Measurements from ENCODE around the gene GALNT16.

GALNT16 gene

DNA sequence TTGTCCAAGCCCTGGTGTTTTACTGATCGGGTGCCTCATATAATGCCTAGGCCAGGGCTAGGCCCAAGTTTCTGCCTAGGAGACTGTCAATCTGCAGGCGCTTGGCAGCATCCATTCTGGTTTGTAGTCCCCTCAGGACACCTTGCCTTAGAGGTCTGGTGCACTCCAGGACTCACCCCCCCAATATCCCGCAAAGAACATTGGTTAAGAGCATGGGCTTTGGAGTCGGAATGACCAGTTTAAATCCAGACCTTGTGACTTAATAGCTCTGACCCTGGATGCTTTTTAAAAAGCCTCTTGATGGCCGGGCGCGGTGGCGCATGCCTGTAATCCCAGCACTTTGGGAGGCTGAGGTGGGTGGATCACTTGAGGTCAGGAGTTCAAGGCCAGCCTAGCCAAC, 60.0 kb downstream of the GALNT16 start:
- FAIRE-seq = no peak

DNA sequence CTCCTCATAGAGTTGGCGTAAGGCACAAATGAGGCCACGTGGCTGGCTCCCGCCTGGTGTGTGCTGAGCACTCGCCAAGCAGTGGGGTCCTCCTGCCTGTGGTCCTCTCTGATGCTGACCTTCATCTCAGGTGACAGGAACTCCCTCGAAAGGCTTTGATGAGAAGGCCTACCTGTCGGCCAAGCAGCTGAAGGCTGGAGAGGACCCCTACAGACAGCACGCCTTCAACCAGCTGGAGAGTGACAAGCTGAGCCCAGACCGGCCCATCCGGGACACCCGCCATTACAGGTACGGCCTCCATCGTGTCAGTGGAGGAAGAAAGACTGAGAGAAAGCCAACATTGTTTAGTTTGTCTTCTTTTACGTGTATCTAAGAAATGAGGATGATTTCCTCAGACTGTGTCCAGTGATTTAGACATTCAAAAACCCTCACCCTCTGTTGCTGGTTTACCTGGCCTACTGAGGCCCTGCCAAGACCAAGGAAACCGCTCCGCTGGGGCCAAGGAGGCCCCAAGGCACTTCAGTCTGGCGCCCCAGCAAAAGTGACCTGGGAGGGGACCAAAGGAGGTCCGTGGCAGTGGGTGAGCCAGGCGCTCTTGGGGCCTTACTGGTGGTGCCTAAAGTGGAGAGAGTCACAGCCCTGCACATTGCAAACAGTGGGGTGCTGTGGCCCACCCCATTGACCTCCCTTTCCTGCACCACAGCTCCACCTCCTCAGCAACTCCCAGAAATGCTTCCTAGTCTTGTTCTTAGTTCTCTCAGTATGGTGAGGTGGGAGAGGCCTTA, 60.8 kb downstream of the GALNT16 start:
- no peak for FAIRE-seq

- FAIRE-seq = no peak
Observed at GRCh38 chr14:69321601-69322330, 61.8 kb downstream of the GALNT16 start.

GRCh38 chr14:69323266-69323998, 63.5 kb downstream of the GALNT16 start:
- no peak for FAIRE-seq

DNA sequence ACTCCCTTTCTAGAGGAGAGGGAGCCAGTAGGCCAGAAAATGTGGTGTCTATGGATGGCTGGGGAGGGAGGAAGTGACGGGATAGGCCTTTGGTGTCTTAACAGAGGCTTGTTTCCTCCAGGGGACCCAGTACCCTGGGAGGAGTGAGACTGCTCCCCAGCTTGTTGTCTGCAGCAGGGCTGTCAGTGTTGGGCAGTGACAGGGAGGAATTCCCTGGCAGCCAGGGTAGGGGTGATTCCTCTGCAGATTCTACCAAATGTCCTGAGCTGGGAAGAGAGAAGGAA, 64.0 kb downstream of the GALNT16 start:
- FAIRE-seq = no peak

DNA sequence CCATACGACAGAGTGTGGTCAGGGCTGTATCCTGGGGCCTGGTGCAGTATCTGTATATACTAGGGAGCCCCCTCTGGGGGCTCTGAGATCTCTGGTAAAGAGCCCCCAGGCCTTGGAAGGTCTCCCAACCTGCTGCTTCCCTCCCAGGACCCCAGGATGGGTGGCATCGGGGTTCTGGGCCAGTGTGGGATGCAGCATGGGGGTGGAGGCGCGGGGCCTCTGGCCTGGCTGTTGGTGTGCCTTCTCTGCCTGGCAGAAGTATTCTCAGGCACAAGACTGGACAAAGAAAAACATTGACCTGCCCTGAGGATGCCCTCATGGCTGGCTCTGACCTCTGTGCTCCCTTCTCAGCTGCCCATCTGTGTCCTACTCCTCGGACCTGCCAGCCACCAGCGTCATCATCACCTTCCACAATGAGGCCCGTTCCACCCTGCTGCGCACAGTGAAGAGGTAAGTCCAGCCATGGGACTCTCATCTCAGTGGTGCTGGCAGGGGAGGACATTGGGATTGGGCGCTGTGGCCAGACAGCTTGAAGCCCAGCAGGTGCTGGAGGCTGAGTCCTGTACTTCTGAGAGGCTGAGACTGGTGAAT, 64.5 kb downstream of the GALNT16 start:
- no peak for FAIRE-seq

DNA sequence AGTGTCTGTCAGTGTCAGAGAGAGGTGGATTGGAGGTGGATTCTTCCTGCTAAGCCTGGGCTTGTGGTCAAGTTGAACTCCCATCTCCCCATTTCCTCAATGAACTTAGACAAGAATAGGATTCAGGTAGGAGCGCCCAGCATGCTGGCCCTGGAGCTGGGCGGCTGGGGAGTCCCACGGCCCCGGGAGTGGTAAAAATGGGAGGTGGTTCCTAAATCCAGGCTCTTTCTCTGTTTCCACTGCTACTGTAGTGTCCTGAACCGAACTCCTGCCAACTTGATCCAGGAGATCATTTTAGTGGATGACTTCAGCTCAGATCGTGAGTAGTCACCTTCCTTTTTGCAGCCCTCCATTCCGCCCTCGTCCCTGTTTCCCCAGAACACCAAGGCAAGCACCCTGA, 65.1 kb downstream of the GALNT16 start:
- FAIRE-seq = no peak

GRCh38 chr14:69325646-69326265, 65.8 kb downstream of the GALNT16 start:
- FAIRE-seq = no peak

- no peak for FAIRE-seq
Observed at GRCh38 chr14:69326611-69327010, 66.7 kb downstream of the GALNT16 start.

- no peak for FAIRE-seq
Observed at GRCh38 chr14:69327507-69327906, 67.5 kb downstream of the GALNT16 start.

- no peak for FAIRE-seq
Observed at GRCh38 chr14:69328317-69328716, 68.4 kb downstream of the GALNT16 start.

DNA sequence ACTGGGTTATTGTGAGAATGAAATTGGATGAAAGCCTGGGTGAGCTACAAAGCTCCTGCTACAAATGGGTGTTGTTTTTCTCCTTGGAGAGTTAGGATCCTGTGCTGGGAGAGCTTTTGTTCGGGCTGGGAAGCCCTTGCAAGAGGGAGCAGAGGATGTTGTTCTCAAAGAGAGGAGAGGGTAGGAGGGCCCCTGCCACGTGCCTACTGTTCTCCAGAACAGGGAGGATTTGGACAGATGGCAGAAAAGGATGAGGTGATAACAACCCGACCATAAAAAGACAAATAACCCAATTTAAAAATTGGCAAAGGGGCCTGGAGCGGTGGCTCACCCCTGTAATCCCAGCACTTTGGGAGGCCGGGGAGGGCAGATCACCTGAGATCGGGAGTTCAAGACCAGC, 68.8 kb downstream of the GALNT16 start:
- FAIRE-seq = no peak

- FAIRE-seq = no peak
Observed at GRCh38 chr14:69331206-69331605, 71.2 kb downstream of the GALNT16 start.

DNA sequence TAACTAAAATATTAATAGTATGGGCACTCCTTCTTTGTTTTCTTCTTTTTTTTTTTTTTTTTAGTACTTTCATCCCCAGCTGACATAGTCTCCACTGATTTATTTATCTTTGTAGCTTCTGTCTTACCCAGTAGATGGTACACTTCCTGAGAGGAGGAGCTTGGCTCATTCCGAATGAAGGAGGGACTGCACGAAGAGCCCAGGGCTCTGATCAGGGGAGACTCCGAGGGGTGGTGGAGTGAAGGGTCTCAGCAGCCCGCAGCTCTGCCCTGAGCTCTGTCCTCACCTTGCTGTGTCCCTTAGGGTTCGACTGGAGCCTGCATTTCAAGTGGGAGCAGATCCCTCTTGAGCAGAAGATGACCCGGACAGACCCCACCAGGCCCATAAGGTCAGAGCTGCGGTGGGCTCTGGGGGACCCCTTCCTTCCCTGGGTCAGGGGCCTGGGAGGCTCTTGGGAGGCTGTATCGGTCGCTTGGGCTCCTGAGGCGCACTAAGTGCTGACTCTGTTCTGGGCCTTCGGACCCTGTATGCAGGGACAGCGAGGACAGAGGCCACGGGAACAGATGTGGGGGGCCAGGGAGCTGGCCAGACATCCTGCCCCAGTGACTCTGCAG, 72.9 kb downstream of the GALNT16 start:
- FAIRE-seq = no peak

DNA sequence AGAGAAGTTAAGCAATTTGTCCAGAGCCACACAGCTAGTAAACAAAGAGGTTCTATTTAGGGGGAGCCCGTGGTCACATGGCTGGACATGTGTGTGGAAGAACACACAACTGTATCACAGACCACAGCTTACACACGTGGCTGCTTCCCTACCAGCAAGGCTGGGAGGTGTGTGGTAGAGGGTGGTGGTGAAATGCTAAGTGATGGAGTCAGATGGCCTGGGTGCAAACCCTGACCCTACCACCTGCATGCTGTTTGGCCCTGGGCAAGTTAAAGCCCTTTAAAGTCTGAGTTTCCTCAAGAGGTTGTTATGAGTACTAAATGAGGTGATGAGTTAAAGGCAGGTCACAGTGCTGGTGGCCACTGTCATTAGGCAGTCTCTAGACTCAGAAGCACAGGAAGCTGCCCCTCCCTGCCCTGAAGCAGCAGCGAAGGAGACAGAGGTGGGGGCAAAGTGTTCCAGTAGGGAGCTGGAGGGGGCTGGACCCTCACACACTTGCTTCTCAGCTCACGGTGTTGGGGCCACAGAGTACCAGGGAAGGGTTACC, 73.9 kb downstream of the GALNT16 start:
- FAIRE-seq = no peak

DNA sequence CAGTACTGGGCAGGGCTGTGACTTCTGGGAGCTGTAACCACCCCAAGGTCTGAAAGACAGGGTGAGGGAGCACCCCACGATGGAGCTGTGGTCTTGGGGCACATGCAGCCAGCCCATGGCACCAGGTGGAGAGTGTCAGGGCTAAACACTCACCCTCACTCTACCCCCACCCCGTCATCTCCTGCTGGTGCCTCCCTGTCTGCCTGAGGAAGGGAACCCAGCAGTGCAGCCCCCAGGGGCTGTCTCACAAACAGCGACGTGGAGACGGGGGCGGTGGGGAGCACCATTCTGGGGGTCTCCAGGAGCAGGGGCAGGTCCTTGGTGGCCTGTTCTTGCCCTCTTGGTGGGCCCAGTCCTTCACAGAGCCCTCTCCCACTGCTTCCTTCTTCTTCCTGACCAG, 74.6 kb downstream of the GALNT16 start:
- FAIRE-seq = no peak

GRCh38 chr14:69335371-69335771, 75.4 kb downstream of the GALNT16 start:
- FAIRE-seq = no peak

- no peak for FAIRE-seq
Observed at GRCh38 chr14:69337984-69338383, 78.0 kb downstream of the GALNT16 start.

DNA sequence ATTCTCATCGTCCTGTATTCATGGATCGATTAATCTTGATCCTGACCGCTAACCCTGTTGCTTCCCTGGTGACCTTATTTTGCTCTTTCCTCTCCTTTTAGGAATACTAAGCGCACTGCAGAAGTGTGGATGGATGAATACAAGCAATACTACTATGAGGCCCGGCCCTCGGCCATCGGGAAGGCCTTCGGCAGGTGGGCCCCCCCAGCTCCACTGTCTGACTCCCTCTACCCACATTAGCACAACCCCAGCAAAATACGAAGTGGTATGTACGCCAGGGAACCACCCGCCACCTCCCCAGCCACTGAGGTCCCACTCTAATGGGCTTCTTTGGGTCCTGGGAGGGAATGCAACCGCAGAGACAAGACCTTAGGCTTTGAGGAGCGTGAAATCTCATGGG, 79.5 kb downstream of the GALNT16 start:
- FAIRE-seq = no peak

DNA sequence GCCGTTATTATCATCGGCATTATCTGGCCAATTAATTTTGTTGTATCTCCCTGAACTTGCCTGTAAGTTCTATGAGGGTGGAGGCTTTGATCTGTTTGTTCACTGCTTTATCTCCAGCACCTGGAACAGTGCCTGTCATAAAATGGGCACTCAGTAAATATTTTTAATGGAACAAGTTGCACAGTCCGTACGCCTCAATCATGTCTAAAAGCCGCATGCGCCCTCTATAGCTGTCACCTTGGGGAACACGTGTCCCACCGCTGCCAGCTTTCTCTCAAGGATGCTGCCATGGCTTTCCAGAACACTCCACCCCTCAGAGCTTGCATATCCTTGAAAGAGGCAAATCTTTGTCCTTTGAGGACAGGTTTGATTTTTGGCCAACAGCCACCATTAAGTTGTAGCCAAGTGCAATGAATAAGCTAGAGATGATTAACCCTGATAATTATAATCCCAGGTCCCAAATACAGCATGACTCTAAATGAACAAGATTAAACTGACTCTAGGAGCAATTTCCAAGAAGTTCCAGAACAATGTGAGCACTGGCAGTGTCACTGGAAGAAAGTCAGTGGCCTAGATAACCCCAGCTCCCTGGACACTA, 83.1 kb downstream of the GALNT16 start:
- FAIRE-seq = no peak

- no peak for FAIRE-seq
Observed at GRCh38 chr14:69344171-69344570, 84.2 kb downstream of the GALNT16 start.

DNA sequence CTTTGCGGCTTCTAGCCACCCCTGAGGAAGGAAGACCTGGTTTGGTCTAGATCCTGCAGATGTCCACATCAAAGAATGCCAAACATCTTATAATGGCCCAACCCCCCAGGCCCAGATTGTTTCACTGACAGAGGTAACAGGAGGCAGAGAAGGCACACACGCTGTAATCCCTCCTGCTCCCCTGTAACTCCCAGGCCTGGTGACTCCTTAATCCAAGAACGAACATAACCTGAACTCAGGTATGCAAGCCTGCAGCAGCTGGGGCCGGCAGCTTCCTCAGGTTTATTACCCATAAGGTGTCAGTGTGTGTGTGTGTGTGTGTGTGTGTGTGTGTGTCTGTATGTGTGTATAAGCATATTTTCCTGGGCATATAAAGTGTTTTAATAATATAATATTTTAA, 85.4 kb downstream of the GALNT16 start:
- no peak for FAIRE-seq
